ENCODE results near the gene PTPRF.
"Not testable (repeated sequence)": the region's sequence is repeated elsewhere in the genome, so short reads cannot be mapped to it uniquely, and the experiment has no call there.

The PTPRF gene

DNA sequence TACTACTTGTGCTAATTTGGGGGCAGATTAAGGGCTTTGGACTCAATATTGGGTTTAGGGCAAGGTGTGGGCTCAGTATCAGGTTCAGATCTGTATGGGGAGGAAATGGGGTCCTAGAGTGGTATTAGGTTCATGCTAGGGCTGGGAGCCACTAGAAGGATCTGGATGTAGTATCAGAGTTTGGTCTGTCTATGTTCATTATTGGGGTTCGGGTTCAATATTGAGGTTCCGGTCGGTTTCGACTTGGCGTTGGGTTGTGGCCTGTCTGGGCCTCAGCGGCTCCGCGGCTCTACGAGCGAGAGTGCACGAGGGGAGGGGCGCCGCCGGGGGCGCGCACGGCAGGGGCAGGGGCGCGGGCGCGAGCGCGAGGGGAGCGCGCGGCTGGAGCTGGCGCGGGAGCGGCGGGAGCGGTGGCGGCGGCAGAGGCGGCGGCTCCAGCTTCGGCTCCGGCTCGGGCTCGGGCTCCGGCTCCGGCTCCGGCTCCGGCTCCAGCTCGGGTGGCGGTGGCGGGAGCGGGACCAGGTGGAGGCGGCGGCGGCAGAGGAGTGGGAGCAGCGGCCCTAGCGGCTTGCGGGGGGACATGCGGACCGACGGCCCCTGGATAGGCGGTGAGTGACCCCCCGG is at the start of gene PTPRF:
Gene PTPRF, plus strand, starts transcription at position 401 of the 624 bp plus-strand sequence. CDS start 14,193 bp downstream, outside the sequence.
- peak; percentile 24 to 61 for DNase-seq

DNA sequence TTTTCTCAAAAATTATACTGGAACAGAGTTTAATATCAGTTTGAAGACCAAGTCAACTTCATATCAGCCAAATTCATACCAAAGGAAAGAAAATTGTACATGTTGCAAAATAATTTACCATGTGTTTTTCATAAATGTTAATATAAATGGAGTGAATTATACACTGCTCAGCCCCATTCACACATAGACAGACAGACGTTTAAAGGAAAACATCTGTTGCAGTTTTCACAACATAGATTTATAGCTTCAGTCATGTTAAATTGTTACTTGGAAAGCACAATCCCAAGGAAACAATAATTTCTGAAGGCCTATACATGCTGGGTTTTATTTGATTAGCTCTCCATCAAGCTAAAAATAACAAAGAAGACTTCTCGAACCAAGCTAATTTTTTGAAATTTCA is 49.2 kb upstream of the PTPRF start:
- no peak for DNase-seq

- DNase-seq, result no peak
These were observed 48.5 kb upstream of the PTPRF start for GRCh38 chr1:43482215-43482614.

GRCh38 chr1:43484367-43484766 is 46.3 kb upstream of the PTPRF start:
- no peak for DNase-seq

- no peak for DNase-seq
These were observed 42.5 kb upstream of the PTPRF start for GRCh38 chr1:43488165-43488564.

DNA sequence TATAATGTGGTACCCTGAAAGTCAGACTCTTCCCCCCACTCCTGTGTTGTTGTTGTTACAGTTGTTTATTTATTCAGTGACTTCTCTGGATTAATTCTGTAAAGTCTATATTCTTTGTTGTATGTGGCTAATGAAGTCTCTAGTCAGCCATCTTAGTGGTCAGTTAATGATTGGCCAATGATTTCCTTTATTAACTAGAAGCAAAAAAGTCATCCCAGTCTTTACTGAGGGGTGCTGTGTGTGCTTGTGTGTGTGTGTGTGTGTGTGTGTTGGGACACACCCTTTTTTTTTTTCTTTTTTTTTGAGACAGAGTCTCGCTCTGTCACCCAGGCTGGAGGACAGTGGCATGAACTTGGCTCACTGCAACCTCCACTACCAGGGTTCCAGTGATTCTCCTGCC is 39.6 kb upstream of the PTPRF start:
- no peak for DNase-seq

DNA sequence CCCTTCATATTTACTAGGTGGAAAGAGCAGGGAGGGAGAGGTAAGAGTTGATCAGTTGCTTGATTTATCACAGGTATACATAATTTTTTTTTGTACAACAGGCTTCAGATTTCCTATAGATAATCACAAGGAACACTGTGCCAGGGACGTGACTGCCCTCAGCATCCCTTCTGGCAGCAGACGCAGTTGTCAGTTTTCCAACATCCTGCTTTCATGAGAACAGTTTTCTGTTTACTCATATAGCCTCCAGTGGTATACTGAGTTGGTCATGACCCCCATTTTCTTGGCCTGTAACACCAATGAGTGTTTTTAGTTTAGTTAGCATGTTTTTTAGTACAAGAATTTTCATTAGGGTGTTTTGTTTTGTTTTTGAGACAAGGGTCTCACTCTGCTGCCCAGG is 37.9 kb upstream of the PTPRF start:
- DNase-seq, result no peak

- peak in 1 of 2 experiments; percentile 66 for DNase-seq
These were observed 36.8 kb upstream of the PTPRF start for GRCh38 chr1:43493661-43494450.

- DNase-seq, result no peak
These were observed 35.5 kb upstream of the PTPRF start for GRCh38 chr1:43495204-43495603.

DNA sequence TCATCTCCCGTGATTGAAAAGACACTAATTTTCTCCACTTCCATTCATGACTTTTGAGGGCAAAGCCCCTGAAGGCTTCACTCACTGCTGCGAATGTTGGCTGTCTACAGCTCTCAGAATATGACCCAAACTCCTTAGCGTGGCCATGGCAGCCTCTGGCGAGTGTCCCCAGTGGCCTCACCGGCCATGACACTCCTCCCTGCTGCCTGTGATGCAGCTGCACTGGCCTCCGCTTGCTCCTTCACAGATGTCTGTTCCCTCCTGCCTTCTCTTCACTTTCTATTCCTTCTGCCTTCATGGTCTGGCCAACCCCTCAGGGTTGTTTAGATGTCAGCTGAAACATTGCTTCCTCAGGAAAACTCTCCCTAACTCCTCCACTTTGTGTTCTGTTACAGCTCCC is 30.8 kb upstream of the PTPRF start:
- no peak for DNase-seq

DNA sequence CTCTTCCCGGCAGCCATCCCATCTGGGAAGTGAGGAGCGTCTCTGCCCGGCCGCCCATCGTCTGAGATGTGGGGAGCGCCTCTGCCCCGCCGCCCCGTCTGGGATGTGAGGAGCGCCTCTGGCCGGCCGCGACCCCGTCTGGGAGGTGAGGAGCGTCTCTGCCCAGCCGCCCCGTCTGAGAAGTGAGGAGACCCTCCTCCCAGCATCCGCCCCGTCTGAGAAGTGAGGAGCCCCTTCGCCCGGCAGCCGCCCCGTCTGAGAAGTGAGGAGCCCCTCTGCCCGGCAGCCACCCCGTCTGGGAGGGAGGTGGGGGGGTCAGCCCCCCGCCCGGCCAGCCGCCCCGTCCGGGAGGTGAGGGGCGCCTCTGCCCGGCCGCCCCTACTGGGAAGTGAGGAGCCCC is 28.9 kb upstream of the PTPRF start:
- DNase-seq, result not testable (repeated sequence)

DNA sequence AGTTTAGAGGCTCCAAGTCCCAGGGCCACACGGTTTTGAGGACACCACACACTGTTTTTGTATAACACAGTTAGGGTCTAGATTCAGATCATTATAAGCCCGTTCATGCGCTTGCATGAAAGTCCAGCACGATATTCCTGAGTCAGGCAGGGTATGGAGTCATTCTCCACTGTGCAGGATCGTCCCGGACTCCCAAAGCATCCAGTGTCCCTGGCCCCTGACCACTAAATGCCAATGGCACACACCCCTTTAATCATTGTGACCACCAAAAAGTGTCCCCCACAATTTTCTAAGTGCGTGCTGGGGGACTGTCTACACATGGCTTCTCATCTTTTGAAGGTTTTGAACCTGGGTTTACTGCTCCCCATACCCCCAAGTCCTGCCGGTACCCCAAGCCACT is 27.1 kb upstream of the PTPRF start:
- no peak for DNase-seq

- DNase-seq, result peak in 1 of 2 experiments; percentile 12
These were observed 25.5 kb upstream of the PTPRF start for GRCh38 chr1:43505077-43505780.

DNA sequence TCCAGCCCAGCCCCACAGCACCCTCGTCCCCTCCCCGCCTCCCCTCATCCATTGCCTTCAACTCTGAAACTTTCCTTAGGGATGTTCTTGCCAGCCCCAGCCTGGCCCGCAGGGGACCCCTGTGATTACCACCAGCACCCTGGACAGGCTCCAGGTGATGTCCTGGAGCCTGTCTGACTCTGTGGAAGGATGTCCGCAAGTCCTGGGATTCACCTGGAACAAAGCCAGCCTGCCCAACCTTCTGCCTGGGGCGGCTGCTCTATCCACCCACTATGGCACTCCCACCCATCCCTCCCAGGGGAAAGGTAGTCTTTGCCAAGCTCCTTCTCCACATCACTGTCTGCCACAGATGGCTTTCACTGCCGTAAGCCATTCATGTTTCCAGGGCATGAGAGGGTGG is 24.4 kb upstream of the PTPRF start:
- DNase-seq, result peak in 1 of 2 experiments; percentile 67

- DNase-seq, result peak; percentile 90 to 98
These were observed 23.1 kb upstream of the PTPRF start for GRCh38 chr1:43507296-43508295.

DNA sequence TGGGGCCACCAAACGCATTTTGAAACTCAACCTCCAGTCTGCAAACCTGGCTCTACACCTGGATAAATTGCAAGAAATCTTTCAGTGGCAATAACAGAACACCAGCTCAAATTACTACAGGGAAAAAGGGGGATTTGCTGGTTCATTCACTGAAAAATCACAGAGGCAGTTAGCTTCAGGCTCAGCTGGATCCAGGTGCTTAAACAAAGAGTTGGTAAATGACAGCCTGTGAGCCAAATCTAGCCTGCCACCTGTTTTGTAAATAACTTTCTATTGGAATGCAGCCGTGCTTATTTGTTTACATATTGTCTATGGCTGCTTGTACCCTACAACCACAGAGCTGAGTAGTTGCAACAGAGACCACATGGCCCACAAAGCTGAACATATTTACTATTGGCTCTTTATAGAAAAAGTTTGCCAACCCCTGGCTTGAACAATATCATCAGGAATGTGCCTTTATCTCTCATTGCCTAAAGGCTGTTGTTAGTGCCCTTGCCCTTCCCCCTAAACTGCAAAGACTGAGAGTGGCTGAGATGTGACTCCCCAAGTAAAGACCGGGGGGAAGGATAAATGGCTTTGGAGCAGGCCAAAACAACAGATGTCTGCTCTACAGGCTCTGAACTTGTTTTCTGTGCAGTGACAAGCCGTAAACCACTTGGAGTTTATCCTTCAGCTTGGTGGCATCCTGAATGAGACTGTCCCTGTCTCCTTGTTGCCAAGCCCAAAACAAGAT is 21.5 kb upstream of the PTPRF start:
- DNase-seq, result peak; percentile 20 to 53

GRCh38 chr1:43509740-43510375 is 20.8 kb upstream of the PTPRF start:
- peak; percentile 16 to 37 for DNase-seq

GRCh38 chr1:43510621-43511020 is 20.1 kb upstream of the PTPRF start:
- no peak for DNase-seq

DNA sequence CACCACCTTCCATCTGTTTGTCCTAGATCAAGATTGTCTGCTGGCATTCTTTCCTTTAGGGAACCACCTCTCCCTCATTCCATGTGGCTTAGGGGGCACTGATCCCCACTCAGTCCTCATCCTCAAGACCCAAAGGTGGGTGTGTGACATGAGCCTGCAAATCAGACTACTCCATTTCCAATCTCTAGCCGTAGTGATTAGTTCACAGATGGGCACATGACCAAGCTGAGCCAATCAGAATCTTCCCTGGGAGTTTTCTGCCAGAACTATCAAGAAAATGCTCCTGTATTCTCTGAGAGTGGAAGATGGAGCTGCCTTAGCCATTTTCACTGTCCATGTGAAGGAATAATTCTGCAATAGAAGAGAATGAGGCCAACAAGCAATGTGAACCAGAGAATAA is 19.3 kb upstream of the PTPRF start:
- DNase-seq, result no peak

DNA sequence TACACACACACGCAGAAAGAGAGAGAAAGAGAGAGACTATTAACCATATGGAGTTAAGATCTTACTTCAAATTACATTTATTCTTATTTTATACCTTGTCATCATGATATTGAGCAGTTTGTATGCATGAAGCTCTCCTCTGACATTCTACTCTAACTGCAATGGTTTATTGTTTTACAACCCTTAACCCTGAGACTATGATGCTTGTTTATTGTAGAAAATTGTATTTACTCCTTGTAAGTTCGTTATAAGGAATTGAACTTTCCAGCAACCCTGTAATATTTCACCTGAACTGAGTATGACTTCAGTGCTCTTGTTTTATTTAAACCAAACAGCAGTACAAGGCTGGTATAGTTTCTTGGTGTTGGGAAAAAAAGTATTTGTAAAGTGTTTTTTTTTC is 18.6 kb upstream of the PTPRF start:
- no peak for DNase-seq

GRCh38 chr1:43512681-43513080 is 18.0 kb upstream of the PTPRF start:
- no peak for DNase-seq

All from NCI-H524 (cell line).